ENCODE data around the gene PAQR9. TPM values are rescaled to one million over a fixed set of nuclear protein-coding genes. Genes with fewer than 3 reads are reported as not detected.

The PAQR9 gene
- total RNA-seq, 1 donor = not detected

- no peak overlapping the region for H3K4me3 ChIP-seq (ENCODE audit: low read depth, low read length)
- no peak for DNase-seq (ENCODE audit: low read depth)
- no peak for TF ChIP-seq CTCF (IDR thresholded peaks at IDR 0.05; ENCODE audit: insufficient read depth, low read depth, low read length)
These were observed 797 bp downstream of the PAQR9 start for GRCh38 chr3:142962520-142963233.

GRCh38 chr3:142962175-142962519 lies 1.3 kb downstream of the PAQR9 start:
- no peak for TF ChIP-seq CTCF (IDR thresholded peaks at IDR 0.05; ENCODE audit: insufficient read depth, low read depth, low read length)
- no peak overlapping the region for H3K4me3 ChIP-seq (ENCODE audit: low read depth, low read length)
- no peak for DNase-seq (ENCODE audit: low read depth)

GRCh38 chr3:142961539-142961938 lies 1.9 kb downstream of the PAQR9 start:
- no peak overlapping the region for H3K4me3 ChIP-seq (ENCODE audit: low read depth, low read length)
- no peak for TF ChIP-seq CTCF (IDR thresholded peaks at IDR 0.05; ENCODE audit: insufficient read depth, low read depth, low read length)
- DNase-seq (ENCODE audit: low read depth) = no peak

GRCh38 chr3:142960322-142960850 lies 3.1 kb downstream of the PAQR9 start:
- no peak for DNase-seq (ENCODE audit: low read depth)
- TF ChIP-seq CTCF (IDR thresholded peaks at IDR 0.05; ENCODE audit: insufficient read depth, low read depth, low read length) = no peak
- H3K4me3 ChIP-seq (ENCODE audit: low read depth, low read length) = no peak overlapping the region

- no peak for DNase-seq (ENCODE audit: low read depth)
- no peak for TF ChIP-seq CTCF (IDR thresholded peaks at IDR 0.05; ENCODE audit: insufficient read depth, low read depth, low read length)
- no peak overlapping the region for H3K4me3 ChIP-seq (ENCODE audit: low read depth, low read length)
These were observed 4.8 kb downstream of the PAQR9 start for GRCh38 chr3:142958707-142959106.

- no peak overlapping the region for H3K4me3 ChIP-seq (ENCODE audit: low read depth, low read length)
- TF ChIP-seq CTCF (IDR thresholded peaks at IDR 0.05; ENCODE audit: insufficient read depth, low read depth, low read length) = no peak
- no peak for DNase-seq (ENCODE audit: low read depth)
These were observed 10.0 kb downstream of the PAQR9 start for GRCh38 chr3:142953443-142953842.

Measured in fibroblast of villous mesenchyme (primary cell).